SK-N-SH (cell line): Measurements from ENCODE around the gene CTLA4.

Source experiments
- EZH2phosphoT487 ChIP-seq: fragments of 200-600 bp; sonication (generic); IDR thresholded peaks from 2 replicates; pipeline ENCODE4 v1.6.1; 2017; ENCODE audit warnings: low read depth, mixed run types, mild to moderate bottlenecking, antibody characterized with exemption, moderate library complexity, borderline replicate concordance
- NFIC ChIP-seq: IDR thresholded peaks from 2 replicates; pipeline ENCODE4 v1.4.0; 2012; ENCODE audit warnings: borderline replicate concordance
- RAD21 ChIP-seq: IDR thresholded peaks from 2 replicates; pipeline ENCODE4 v1.6.1; 2012; ENCODE audit warnings: mild to moderate bottlenecking, low read length

DNA sequence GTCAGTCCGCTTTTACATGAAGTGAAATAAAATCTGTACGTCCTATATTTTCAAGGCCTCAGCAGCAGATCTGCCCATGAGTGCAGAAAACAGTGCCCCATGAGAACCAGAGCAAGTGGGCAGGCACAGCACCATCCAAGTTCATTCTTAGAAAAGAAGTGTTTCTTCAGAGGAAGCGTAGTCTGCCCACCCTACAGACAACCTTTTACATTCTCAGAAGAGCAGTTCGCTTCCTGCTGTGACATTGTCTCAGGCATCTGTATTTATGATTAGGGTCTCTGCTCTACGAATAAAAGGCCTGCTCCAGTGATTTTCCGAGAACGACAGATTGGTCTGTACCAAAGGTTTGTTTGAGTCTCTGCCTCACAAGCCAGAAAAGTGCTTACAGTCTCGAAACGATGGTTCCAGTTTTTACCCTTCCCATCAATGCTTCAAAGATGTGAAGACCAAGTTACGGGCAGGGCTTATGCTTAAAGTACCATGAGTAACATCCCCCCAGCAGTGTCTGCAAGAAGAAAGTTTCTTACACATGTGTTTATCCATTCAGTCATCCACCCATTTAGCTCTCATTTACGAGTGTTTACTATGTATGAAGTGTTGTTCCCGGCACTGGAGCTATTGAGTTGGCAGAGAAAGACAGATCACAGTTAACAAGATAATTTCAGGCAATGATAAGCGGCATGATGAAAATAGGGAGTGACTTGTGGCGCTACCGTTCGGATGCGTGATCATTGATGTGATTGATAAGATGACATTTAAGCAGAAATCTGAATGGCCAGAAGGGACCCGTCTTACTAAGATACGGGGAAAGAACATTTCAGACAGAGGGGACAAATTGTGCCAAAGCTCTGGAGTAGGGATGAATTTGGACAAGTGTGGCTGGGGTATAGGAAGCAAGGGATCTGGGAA is 31.4 kb upstream of the CTLA4 start:
- TF ChIP-seq NFIC: no peak
- TF ChIP-seq RAD21: no peak
- TF ChIP-seq EZH2phosphoT487: no peak
